HG02970 (cell line): ENCODE results near the gene HS3ST1.
"Not testable (repeated sequence)": the region's sequence is repeated elsewhere in the genome, so short reads cannot be mapped to it uniquely, and the experiment has no call there.

Source experiments
- ATAC-seq: cut with Tn5 transposase; IDR thresholded peaks from one replicate; pipeline ENCODE4 v1.9.1; 2021; ENCODE audit warnings: mild to moderate bottlenecking, moderate library complexity, moderate number of reproducible peaks; ENCODE audit not compliant: unreplicated experiment, low FRiP score

HS3ST1 gene

DNA sequence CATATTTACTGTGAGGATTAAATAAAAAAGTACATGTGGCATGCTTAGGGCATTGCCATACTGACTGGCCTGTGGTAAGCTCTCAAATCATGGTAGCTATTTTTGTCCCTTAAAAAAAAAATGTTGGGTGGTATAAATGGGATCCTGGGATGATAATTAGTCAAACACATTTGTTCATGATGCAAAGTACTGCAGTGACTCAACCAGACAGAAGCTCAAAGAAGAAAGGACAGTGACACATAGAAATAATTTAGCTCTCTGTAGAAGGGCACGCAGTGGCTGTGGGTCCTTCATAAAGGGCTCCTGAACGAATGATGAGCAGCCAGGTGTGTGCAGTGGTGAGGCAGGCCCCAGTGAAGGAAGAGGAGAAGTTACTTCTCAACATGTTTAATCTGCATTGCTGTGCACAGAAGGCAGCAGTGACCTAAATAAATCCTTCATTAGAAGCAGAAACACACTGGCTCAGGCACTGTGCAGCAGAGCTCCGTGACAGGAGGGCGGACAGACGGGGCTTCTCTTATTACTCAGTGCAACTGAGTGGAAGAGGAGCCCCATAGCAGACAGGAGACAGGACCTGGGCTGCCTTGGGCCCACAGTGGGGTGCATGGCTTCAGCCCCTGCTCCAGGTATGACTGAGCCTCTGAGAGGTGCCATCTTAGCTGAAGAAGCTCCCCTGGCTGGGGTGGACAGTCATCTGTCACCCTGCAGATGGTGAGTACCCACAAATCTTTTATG, 20.3 kb downstream of the HS3ST1 start:
- no peak for ATAC-seq

DNA sequence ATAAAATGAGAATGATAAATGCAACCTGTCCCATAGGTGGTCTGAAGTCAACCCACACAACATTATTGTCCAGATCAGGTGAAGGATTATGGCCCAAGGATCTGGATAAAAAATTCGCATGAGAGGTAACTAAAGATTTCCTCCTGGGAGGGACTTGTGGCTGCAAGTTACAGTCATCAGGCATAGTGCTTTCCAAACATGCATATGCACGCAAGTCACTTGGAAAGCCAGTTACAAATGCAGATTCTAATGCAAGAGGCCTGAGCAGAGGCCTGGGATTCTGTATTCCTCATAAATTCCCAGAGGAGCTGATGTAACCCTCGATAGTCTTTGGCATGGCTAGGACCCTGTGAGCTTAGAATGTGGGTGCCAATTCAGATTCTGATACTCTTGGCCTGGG, 21.1 kb downstream of the HS3ST1 start:
- ATAC-seq = no peak

DNA sequence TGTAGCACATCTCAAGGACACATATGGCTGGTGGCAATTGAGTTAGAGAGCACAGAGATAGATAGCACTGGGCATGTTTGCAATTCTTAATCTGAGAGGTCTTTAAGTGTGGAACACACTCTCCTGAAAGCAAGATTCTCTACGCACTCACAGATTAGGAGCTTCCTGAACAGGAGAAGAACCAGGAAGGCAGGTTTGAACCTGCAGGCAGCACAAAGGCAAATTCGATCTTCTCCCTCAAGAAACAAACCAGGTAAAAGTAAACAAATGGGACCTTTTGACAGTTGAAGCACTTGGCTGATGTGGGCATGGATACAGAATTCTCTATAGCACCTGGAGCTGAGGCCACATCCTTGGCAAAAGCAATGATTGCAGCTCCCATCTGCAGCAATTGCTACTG, 24.3 kb downstream of the HS3ST1 start:
- ATAC-seq = no peak

DNA sequence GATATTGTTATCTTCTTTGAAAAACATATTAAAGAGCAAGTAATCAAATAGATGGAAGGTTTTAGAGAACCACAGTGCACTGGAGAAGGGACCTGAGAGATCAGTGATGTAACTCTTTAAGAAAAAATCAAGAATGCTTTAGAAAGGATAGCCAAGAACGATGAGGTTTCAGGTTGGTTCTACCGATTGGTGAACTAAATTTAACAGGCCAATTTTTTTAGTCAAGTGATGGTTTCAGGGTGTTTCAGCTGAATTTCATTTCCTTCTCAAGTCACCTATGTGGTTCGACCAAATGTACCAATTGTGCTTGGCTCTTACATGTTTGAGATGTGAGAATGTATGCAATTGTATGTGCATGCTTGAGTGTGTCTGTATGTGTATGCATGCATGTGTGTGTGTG, 26.5 kb downstream of the HS3ST1 start:
- ATAC-seq = no peak

DNA sequence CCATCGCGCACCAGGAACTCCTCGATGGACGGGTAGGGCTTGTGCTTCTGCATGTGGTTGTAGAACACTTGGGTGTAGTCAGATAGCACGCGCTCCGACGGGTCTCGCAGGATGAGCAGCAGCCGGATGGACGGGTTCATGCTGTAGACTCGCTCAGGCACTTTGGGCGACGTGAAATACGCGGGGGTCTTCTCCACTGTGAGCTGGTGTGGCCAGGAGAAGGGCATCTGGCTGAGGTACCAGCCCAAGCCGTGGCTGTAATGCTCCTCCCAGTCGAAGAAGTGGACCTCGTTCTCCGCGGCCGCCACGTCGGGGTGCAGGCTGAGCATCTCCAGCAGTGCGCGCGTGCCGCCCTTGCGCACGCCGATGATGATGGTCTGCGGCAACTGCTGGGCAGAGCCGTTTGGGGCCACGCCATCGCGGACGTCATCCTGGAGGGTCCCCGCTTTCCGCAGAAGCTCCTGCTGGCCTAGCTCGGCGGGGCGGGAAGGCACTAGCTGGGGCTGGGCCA, 29.2 kb downstream of the HS3ST1 start:
- no peak for ATAC-seq

DNA sequence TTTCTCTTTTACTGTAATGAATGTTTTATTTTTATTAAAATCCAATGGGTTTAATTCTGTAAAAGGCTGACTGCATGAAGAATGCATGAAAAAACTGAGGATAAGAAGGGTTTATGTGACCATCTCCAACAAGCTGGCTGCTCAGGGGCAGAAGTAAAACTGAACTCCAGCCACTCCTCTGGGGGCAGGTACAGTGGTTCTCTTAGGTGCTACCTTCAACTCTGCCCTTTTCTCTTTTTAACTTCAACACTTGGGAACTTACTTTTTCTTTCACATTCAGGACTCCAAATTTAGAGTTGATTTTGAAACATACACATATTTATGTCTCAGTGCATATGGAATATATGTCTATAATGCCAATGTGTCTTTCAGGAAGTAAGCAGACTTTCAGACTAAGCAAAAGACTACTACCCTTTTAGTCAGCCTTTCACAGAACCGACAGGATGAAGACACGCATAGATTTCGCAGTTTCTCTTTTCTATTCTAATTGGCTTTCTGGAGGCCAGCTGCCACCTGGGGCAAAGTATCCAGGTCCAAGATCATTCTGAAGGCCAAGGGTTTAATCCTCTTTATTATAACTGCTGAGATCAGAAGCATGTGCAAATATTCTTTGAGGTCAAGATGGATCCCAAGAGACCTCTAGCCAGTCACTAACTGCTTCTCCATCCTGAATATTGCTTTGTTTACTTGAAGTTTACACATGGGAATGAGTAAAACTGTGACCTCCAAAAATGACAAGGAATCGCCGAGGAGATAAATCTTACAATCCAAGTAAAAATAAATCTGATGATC, 30.7 kb downstream of the HS3ST1 start:
- ATAC-seq = peak; percentile 46

DNA sequence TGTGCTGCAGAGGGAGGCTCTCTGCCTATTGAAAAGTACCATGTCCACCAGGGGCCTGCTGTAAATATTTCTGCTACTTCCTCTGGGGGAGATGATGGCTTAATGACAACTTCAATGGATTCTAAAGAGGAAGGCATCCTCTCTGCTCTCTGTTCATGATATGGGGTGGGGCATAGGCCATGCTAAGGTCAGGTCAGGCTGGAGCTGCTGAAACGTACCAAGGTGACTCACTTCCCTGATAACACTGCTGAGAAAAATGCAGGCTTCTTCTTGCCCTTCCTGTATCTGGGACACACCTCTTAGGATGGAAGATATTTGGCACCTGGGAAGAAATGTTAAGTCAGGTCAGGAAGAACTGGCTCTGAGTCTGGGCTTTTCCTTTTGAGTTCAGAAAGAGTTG, 31.5 kb downstream of the HS3ST1 start:
- no peak for ATAC-seq

DNA sequence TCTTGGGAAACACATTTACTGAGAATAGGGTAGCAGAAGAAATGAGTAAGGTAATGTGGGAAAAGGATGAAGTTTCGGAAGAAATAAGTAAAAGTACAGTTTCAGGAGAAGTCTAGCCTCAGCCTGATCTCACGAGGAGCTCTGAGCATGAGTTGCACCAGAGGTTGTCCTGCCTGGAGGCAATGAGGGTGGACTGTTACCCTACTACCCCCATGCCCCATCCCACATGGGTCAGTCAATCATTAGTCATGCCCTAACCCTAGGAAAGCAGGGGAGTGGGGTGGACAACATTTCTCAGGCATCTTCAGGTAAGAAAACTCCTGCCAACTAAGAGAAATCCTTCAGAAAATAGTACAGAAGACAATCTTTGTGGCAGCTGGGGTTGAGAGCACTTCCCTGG, 35.1 kb downstream of the HS3ST1 start:
- ATAC-seq = no peak

DNA sequence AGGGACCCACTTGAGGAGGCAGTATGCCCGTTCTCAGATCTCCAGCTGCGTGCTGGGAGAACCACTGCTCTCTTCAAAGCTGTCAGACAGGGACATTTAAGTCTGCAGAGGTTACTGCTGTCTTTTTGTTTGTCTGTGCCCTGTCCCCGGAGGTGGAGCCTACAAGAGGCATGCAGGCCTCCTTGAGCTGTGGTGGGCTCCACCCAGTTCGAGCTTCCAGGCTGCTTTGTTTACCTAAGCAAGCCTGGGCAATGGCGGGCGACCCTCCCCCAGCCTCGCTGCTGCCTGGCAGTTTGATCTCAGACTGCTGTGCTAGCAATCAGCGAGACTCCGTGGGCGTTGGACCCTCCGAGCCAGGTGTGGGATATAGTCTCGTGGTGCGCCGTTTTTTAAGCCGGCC, 44.6 kb downstream of the HS3ST1 start:
- ATAC-seq = not testable (repeated sequence)

DNA sequence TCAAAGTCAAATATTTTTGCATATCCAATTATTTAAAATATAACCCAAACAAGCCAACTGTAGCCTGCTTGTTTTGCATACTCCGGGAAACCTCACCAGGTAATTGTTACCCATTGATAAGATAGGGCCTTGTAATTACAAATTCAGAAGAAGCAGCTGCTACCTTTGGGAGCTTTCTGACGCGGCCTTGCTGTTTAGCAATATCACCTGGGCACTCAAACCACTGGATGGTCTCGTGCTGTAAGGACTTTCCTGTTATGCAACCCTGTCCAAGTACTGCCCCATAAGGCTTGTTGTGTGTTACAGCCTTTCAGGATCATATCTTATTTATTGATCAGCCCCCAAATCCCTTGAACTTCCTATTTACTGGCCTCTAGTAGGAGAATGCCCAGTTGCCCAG, 52.1 kb downstream of the HS3ST1 start:
- ATAC-seq = no peak

DNA sequence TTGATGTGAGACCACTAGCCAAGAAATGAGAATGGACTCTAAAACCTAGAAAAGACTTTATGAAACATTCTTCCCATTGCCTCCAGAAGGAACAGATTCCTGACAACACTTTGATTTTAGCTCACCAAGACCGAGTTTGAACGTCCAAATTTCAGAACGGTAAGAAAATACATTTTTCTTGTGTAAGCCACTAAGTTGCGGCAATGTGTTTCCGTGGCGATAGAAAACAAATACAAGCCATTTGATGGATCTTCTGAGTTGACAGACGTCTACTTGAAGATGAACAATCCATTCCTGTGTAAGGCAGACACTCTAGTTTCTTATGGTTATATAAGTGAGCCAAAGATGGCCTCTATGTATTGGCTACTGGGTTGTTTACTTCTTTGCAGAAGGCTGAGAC, 52.5 kb downstream of the HS3ST1 start:
- ATAC-seq = no peak

DNA sequence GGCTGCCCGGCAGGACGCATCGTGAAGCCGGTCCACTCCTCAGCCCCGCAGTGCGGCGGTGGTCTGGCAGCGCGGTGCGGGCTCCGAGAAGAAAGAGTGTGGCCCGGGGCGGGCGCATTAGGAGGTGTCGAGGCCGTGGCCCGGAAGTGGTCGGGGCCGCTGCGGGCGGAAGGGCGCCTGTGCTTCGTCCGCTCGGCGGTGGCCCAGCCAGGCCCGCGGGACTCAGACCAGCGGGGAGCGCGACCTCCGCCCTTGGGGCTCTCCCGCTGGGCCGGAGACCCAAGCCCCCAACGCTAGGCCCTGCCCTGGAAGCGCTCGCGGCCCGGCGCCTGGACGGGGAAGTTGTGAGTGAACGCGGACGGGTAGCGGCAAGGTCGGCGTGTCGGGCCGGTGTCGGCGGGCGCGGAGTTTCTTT, 60.0 kb downstream of the HS3ST1 start:
- no peak for ATAC-seq

DNA sequence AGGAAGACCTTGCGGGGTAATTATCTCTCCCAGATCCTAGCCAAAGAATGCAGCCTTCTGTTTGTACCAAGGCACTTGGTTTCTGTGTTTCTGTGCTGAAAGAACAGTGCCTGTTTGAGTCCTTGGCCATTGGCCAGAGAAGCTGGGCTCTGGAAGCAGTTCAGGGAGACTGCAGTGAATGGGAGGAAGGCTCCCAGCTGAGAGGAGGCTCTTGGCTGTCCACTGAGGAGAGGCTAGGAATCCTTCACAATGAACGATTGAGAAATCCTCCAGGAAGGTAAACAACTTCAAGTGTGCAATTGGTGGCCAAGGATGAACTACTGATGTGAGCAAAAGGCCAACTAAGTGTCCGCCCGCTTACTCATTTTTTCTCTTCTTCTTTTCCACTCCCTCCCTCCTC, 61.3 kb downstream of the HS3ST1 start:
- no peak for ATAC-seq

DNA sequence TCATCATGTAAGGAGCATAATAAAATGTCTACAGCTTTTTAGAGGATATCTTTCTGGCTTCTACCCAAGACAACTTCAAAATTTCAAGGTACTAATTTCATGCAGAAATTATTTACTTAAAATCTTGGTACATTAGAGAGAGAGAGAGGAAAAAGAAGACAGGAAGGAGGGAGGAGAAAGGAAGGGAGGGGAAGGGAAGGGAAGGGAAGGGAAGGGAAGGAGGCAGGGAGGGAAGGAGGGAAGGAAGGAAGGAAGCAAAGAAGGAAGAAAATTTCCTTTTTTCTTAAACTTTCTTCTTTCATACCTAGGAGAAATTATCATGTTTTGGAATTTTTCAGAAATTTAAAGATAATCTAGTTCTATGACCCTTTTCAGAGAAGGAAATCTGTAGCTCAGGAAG, 61.8 kb downstream of the HS3ST1 start:
- no peak for ATAC-seq

DNA sequence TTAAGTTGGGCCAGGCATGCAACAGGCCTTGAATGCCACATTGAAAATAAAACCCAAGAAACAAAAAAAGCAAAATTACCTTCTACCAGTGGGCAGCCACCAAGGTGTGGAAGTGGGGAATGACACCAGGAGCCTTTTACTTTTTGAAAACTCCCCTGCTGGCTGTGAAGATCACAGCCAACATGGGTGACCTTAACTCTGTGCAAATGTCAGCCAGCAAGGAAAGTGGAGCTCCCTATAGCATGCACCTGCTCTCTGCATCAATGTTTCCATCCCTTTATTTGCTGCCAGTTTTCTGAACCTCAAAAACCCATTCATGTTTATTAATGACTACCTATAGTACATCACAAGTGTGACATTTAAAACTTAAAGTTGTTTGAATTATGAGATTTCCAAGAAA, 63.7 kb downstream of the HS3ST1 start:
- ATAC-seq = no peak

DNA sequence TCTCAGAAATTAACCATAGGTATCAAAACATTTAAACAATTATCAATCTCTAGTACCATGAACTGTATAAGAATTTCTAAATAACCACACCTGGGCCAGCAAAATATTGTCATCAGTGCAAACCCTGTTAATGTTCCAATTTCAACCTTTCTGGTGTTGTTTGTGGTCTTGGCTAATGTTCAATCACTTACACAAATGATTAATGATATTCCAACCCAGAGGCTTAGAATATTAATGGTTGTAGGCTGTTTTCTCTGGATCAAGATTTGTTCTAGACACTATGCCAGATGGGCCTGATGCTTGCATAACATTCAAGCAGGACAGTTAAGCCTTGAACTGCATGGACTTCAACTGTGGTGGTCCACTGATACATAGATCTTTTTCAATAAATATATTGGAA, 69.1 kb downstream of the HS3ST1 start:
- ATAC-seq = no peak

DNA sequence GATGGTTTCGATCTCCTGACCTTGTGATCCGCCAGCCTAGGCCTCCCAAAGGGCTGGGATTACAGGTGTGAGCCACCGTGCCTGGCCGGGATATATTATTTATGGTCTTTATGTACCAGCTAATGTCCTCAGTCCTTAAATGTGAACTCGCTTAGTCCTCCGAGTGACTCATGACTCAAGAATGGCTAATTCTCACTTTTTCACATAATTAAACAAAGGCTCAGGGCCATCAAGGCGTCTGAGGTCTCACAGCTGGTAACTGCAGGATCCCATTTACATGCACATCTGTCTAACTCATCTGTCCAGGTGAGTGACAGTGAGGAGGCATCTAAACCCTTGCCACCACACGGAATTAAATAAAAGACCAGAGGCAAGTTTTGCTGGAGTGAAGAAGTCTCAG, 73.5 kb downstream of the HS3ST1 start:
- no peak for ATAC-seq

DNA sequence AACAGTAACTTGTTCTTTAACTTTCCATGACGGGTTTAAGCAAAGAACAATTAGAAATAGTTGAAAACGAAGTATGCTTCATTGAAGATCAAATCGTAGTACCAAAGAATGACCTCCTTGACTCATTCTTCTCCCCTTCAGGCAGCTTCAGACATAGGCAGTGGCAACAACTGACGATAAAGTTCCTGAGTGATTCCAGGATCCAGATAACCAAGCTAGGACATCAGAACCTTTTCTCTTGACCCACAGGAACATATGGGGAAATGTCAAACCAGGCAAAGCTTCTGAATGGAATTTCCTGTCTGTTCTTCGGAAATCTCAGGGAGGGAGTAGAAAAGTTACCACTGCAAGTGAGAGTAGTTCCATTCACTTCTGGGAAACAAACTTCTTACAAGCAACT, 74.2 kb downstream of the HS3ST1 start:
- no peak for ATAC-seq

DNA sequence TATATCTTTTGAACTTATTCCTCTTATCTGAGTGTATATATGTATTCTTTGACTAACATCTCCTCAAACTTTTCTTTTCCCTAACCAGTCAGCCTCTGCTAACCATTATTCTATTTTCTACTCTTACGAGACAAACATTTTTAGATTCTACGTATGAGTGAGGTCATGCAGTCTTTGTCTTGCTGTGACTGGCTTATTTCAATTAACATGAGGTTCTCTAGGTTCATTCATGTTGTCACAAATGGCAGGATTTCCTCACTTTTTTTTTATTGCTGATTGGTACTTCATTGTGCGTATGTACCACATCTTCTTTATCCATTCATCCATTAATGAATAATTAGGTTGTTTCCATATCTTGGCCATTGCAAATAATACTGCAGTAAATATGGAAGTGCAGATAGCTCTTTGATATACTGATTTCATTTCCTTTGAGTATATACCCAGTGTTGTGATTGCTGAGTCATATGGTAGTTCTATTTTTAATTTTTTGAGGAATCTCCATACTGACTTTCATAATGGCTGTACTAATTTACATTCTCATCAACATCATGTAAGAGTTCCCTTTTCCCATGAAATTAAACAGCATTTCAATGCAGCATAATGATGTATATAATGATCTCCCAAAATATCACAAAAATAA, 80.1 kb downstream of the HS3ST1 start:
- ATAC-seq = no peak

DNA sequence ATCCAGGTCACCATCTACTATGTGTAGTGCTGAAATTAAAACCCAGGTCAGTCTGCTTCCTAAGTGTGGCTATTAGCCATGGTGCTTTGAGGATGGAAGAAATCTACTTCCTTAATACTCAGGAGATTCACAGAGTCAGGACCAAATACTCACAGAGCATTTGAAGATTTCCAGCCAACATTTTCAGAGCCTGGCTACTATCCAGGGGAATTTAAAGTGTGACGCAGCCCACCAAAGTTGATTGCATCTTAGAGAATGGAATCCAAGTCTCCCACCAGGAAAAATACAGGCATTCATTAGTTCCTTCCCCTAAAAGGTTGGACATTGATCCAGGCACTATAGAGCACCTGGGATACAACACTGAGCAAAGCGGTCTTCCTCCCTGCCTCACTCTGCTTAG, 83.8 kb downstream of the HS3ST1 start:
- no peak for ATAC-seq

DNA sequence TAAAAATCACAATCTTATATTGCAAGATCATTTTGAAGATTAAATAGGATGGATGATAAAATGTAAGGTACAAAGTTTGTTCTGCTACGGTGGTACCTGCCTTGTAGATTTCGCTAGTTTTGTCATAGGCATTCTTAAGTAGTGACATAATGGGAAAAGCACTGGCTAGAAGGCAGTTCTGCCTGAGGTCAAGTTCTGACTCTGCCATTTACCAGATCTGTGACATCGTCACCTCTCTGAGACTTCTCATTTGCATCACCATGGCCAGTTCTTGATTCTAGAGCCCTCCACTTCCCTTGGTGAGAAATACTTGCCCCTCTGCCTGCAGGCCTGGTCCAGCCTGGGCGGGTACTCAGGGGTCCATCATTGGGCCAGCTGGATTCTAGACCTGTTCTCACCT, 85.2 kb downstream of the HS3ST1 start:
- no peak for ATAC-seq
